HG02884 (cell line): ENCODE measurements around the gene S100B.
A peak's percentile ranks its signal among the peaks of the same experiment; 100 is the strongest.
"Not testable (repeated sequence)": the region's sequence is repeated elsewhere in the genome, so short reads cannot be mapped to it uniquely, and the experiment has no call there.

ENCODE experiments used
- ATAC-seq: cut with Tn5 transposase; IDR thresholded peaks from one replicate; pipeline ENCODE4 v1.9.1; 2021; ENCODE audit warnings: mild to moderate bottlenecking, moderate library complexity; ENCODE audit not compliant: unreplicated experiment

S100B gene

DNA sequence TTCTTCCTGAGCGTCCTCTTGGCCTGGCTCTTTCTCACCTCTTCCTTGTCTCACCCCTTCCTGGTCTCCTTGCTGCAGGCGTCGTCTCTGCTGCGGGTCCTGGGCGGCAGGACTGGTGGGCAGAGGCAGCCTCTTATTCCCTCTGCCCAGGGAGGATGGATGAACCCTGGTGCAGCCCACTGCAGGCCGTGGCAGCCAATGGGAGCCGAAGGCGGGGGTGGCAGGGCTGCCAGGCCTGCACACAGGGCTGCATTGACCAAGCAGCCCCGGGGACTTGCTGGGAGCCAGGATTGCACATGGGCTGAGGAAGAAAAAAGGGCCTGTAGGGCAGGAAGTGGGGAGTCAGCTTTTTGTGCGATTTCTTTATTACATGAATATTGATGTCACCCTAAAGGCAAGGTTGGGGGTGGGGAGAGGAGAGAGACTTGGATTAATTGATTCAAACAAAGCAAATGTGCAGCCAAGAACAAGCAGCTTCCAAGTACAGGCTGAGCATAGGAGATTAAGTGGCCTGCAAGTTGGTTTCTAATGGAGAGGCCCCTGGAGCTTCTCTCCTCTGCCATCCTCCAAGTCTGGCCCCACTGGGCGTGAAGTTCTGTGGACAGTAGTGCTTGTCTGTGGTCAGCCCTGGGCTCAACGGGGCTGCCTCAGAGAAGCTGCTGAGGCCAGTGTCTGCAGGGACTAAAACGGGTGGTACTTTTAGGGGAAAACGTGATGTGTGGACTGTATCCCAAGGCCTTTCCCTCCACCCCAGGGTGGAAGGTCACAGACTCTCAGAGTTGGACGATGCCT lies at the start of gene S100B:
TSS of gene S100B (minus strand) at position 108 of the 792 bp plus-strand sequence. CDS start 2,667 bp downstream, outside the sequence.
- no peak for ATAC-seq

DNA sequence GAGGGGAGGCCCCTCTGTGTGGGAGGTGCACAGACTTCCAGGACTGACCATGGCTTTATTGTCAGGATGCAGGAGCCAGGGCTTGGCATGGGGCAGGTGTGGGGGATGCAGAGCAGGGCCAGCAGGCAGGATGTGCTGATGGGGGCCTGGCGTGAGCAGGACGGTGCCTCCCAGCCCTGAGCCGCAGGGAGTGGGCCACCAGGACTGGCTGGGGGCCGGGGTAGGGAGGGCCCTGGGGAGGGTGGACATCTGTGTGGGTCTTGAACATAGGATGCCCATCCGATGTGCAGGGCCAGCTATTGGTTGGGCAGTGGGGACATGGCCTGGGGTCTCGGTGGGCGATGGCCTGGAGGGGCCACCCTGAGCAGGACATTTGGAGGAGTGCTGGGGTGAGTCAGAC lies 46.2 kb upstream of the S100B start:
- no peak for ATAC-seq

DNA sequence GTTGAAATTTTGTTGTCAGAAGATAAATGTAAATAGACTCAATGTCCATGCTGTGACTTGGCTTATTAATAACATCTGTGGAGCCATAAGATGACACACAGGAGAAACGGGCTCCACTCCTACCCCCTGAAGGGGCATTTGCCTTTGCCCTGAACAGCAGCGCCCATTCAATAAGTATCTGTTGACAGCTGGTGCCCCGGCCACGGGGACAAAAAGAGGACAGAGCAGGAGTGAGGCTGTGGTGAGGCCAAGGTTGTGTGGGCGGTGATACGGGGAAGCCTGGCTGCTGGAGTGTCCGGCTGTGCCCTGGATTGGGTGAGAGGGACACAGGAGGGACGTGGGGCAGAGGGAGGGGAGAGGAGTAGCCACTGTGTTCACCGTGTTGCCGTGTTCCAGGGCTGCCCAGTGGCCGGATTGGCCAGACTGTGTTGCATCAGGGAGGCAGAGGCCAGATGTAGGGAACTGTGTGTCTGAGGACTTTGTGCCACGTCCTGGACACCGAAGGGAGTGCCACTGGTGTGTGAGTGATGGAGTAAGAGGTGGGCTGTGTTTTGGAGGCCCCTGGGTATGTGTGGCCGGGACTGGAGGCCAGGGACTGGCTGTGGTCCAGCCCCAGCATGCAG lies 45.7 kb upstream of the S100B start:
- ATAC-seq = no peak

DNA sequence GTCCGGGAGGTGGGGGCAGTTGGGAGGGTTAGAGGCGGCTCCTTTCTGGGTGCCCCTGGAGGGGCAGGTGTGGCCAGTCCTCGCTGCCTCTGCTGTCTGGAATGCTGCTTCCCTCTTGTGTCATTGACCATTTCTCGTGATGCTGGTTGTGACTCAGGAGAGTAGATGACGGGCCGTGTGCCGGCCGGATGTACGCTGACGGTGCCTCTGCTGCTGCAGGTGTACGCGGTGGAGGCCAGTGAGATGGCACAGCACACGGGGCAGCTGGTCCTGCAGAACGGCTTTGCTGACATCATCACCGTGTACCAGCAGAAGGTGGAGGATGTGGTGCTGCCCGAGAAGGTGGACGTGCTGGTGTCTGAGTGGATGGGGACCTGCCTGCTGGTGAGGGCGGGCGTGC lies 44.5 kb upstream of the S100B start:
- ATAC-seq = no peak

- ATAC-seq = no peak
Measured at GRCh38 chr21:46648539-46648938, 43.7 kb upstream of the S100B start.

GRCh38 chr21:46646541-46647154 lies 41.8 kb upstream of the S100B start:
- no peak for ATAC-seq

- no peak for ATAC-seq
Measured at GRCh38 chr21:46645840-46646239, 41.0 kb upstream of the S100B start.

DNA sequence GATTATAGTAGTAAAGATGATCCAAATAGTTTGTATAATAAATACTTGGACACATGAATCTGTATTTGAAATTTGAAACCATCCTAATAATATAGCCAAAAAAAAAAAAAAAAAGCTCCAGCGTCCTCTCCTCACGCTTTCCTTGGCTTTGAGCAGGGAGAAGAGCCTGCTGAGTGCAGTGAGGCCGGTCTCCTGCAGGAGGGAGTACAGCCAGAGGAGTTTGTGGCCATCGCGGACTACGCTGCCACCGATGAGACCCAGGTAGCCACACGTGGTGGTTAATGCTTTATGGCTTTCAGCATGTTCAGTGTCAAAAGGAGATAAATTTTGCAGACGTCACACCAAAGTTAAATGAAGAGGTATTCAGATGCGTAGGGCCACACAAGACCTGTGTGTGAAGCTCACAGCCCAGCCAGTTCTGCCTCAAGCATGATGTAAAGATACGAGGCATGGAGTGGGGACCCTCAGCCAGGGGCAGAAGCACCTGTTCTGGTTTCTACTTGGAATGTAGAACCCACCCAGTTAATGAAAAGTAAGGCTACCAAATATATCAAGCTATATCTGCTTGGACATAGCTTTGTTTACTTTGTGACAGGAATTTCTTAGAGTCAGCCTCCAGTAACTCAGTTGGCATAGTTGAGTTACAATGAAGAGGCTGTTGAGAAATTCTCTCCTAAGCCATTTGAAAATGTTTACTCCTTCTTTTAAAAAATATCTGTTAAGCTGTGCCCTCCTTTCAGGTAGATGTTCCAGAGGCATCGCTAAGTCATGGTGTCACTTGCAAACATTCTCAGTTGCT lies 38.7 kb upstream of the S100B start:
- ATAC-seq = no peak

DNA sequence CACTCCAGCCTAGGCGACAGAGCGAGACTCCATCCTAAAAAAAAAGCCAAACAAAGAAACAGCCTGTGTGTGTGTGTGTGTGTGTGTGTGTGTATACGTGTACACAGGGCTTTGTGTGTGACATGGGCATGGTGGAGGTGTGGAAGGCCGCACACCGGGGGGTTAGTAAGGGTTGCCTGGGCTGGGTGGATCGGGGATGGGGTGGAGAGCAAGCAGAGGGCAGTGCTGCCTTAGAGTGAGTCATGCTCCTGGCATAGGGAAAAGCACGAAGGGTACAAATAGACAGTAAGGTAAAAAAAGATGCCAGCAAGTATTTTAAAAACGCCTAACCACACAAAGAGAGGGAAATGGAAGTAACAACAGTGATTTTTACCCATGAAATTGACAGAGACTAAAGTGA lies 36.8 kb upstream of the S100B start:
- no peak for ATAC-seq

- no peak for ATAC-seq
Measured at GRCh38 chr21:46639489-46640386, 34.9 kb upstream of the S100B start.

GRCh38 chr21:46637952-46638746 lies 33.3 kb upstream of the S100B start:
- no peak for ATAC-seq

- ATAC-seq = no peak
Measured at GRCh38 chr21:46636550-46637285, 31.8 kb upstream of the S100B start.

- ATAC-seq = no peak
Measured at GRCh38 chr21:46636181-46636512, 31.3 kb upstream of the S100B start.

DNA sequence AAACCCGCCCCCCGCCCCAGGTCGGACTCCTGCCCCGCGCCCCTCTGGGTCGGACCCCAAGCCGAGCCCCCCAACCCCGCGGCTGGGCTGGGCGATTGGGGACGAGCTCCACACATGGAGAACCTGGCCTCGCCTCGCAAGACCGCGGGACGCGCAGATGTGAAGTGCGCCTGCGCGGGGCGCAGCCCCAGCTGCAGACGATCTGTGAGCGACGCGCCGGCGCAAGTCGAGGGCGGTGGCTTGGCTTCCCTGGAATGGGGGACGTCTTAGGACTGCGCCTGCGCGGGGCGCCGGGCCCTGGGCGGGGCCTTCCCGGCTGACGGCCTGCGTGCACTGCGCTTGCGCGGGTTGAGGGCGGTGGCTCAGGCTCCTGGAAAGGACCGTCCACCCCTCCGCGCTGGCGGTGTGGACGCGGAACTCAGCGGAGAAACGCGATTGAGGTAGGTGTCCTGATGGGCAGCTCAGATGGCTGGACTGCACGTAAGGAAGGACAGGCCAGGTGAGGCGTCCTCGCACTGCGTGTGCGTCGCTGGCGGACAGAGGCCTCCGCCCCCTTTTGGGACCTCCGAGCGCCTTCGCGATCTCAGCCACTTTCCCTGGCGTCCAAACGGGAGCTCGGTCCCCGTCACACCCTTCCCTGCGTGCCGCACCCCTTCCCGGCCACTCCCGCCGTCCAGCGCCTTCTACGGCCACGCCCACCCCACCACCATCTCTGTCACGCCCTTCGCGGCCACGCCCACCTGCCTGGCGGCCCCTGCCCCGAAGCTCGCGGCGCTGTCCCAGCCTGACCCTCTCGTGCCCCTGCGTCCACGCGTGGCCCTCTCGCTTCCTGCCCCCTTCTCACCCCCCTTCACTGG lies 30.7 kb upstream of the S100B start, which contains the start of gene PRMT2:
TSS of gene PRMT2 (plus strand) at position 351 of the 857 bp plus-strand sequence. CDS start 1,278 bp downstream, outside the sequence.
- ATAC-seq = peak; percentile 86

- peak; percentile 13 for ATAC-seq
Measured at GRCh38 chr21:46634966-46635323, 30.1 kb upstream of the S100B start.

GRCh38 chr21:46634427-46634826 lies 29.5 kb upstream of the S100B start:
- ATAC-seq = no peak

DNA sequence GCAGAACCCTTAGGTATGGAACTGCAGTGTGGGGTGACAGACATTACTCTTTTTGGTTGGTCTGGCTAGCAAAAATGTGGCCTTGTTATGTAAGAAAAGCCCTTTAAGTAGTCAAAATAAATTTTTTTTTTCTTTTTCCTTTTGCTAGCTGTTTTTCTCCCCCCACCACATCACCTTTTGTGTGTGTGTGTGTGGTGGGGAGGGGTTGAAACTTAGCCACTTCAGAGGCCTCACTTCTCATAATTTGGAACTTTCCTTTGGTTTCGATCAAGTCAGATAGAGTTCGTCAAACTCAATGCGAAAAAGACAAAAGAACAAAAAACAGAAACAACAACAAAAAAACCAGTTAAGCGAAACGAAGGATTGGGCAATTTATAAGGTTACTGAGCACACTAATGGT lies 28.7 kb upstream of the S100B start:
- ATAC-seq = no peak

DNA sequence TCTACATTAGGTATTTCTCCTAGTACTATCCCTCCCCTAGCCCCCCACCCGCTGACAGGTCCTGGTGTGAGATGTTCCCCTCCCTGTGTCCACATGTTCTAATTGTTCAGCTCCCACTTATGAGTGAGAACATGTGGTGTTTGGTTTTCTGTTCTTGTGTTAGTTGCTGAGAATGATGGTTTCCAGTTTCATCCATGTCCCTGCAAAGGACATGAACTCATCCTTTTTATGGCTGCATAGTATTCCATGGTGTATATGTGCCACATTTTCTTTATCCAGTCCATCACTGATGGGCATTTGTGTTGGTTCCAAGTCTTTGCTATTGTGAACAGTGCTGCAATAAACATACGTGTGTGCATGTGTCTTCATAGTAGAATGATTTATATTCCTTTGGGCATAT lies 26.0 kb upstream of the S100B start:
- ATAC-seq = not testable (repeated sequence)
